ENCODE measurements around the gene SYNRG. TPM values are rescaled to one million over a fixed set of nuclear protein-coding genes. Genes with fewer than 3 reads are reported as not detected.

SYNRG gene
- total RNA-seq, 1 experiment from 2014 or later, result 40.5 TPM

DNA sequence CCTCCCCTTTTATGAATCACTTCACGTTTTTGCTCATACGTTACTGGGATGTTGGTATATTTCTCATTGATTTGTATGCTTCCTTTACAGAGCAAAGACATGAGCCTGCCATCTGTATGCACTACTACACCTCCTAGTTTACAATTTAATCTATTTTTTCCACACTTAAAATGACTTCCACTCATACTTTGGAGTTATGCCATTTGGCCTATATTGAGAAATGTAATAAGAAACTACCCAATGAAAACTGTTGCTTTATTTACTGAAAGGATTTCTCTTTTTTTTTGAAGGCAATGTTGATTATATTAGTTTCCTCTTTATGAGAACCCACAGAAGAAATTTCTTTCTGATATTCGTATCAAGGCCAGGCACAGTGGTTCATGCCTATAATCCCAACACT is 76.5 kb downstream of the SYNRG start:
- peaks cover 51% of the 10 kb centered on the region for H3K36me3 Mint-ChIP-seq (ENCODE audit: insufficient read depth, unreplicated experiment)
- Histone ChIP-seq H3K4me1 (no peaks in the 10 kb centered on the region), H3K9me3 (no peaks in the 10 kb centered on the region), H3K4me3 (ENCODE audit: low read depth, low read length) (no peak overlapping the region), H3K36me3 (ENCODE audit: control insufficient read depth, insufficient read depth, low read length) (peaks cover 2% of the 10 kb centered on the region; the same call in 1 of the 2 replicates), H3K27me3 (replicated peaks; ENCODE audit: control insufficient read depth, insufficient read depth, low read length) (no peaks in the 10 kb centered on the region)
- BruUV-seq (replicated peaks), result no TSS peak
- H3K27ac Mint-ChIP-seq (ENCODE audit: unreplicated experiment), result no peak overlapping the region
- H3K9me3 Mint-ChIP-seq (ENCODE audit: unreplicated experiment), result no peaks in the 10 kb centered on the region
- H3K4me1 Mint-ChIP-seq (ENCODE audit: low read depth, unreplicated experiment), result no peaks in the 10 kb centered on the region
- TF ChIP-seq, protein P1, sequence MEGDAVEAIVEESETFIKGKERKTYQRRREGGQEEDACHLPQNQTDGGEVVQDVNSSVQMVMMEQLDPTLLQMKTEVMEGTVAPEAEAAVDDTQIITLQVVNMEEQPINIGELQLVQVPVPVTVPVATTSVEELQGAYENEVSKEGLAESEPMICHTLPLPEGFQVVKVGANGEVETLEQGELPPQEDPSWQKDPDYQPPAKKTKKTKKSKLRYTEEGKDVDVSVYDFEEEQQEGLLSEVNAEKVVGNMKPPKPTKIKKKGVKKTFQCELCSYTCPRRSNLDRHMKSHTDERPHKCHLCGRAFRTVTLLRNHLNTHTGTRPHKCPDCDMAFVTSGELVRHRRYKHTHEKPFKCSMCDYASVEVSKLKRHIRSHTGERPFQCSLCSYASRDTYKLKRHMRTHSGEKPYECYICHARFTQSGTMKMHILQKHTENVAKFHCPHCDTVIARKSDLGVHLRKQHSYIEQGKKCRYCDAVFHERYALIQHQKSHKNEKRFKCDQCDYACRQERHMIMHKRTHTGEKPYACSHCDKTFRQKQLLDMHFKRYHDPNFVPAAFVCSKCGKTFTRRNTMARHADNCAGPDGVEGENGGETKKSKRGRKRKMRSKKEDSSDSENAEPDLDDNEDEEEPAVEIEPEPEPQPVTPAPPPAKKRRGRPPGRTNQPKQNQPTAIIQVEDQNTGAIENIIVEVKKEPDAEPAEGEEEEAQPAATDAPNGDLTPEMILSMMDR (IDR thresholded peaks at IDR 0.05; ENCODE audit: insufficient read depth in 1 of 2, low read depth in 1 of 2, low read length in 1 of 2, severe bottlenecking in 1 of 2, unreplicated experiment in 1 of 2), result no peak
- DNase-seq, result no peak
- POLR2A ChIA-PET, result no interaction called here
- H3K4me3 Mint-ChIP-seq (ENCODE audit: unreplicated experiment), result no peak overlapping the region
- intact Hi-C loops (cut with micrococcal nuclease; ENCODE audit: unreplicated experiment), result no loop called here
- CTCF ChIA-PET, result no interaction called here
- no peaks in the 10 kb centered on the region for H3K27me3 Mint-ChIP-seq (ENCODE audit: insufficient read depth, unreplicated experiment)

DNA sequence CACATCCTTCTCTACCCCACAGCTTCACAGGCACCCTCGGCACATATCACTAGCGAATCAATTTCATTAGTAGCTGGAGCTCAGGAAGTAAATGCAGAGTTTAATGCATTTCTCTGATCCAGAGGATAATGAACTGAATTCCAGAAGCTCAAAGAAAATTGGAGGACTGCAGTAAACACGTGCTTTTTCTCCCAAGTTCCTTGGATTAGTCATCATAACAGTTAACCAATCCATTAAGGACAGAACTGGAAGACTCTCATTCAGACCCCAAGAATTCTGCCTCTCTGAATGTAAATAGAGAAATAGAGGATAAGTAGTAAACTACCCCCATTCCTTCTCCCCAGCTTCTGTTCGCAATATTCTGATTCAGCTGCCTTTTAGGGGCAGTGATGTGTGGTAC is 78.8 kb downstream of the SYNRG start:
- intact Hi-C loops (cut with micrococcal nuclease; ENCODE audit: unreplicated experiment), result no loop called here
- no peak overlapping the region for H3K4me3 Mint-ChIP-seq (ENCODE audit: unreplicated experiment)
- POLR2A ChIA-PET, result no interaction called here
- H3K27me3 Mint-ChIP-seq (ENCODE audit: insufficient read depth, unreplicated experiment), result no peaks in the 10 kb centered on the region
- H3K27ac Mint-ChIP-seq (ENCODE audit: unreplicated experiment), result no peak overlapping the region
- TF ChIP-seq, protein P1 (IDR thresholded peaks at IDR 0.05; ENCODE audit: insufficient read depth in 1 of 2, low read depth in 1 of 2, low read length in 1 of 2, severe bottlenecking in 1 of 2, unreplicated experiment in 1 of 2), result no peak
- Histone ChIP-seq H3K27me3 (replicated peaks; ENCODE audit: control insufficient read depth, insufficient read depth, low read length) (no peaks in the 10 kb centered on the region), H3K9me3 (no peaks in the 10 kb centered on the region), H3K4me1 (no peaks in the 10 kb centered on the region), H3K4me3 (ENCODE audit: low read depth, low read length) (no peak overlapping the region), H3K36me3 (ENCODE audit: control insufficient read depth, insufficient read depth, low read length) (0 out of 2 replicates have a peak, but pooled peaks cover 1% of the 10 kb centered on the region)
- DNase-seq, result no peak
- CTCF ChIA-PET, result no interaction called here
- H3K36me3 Mint-ChIP-seq (ENCODE audit: insufficient read depth, unreplicated experiment), result peaks cover 50% of the 10 kb centered on the region
- no peaks in the 10 kb centered on the region for H3K4me1 Mint-ChIP-seq (ENCODE audit: low read depth, unreplicated experiment)
- no TSS peak for BruUV-seq (replicated peaks)
- no peaks in the 10 kb centered on the region for H3K9me3 Mint-ChIP-seq (ENCODE audit: unreplicated experiment)

DNA sequence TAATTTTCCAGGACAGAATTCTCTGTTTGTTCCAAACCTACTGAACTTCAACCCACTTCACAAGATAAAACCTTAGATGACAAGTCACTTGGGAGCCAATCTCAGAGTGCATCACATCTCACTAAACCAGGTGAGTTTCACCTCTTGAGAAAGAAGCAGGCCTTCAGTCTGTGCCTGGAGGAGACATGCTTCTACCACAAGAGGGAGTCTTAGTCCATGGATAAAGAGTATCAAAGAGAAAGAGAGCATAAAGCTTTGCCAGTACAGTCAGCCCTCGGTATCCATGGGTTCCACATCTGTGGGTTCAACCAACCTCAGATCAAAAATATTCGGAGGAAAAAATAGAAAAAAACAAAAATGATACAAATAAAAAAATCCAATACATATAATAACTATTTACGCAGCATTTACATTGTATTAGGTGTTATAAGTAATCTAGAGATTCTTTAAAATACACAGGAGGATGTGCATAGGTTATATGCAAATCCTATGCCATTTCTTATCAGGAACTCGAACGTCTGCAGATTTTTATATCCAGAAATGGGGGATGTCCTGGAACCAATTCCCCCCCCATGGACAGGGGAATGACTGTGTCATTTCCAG is 81.9 kb downstream of the SYNRG start:
- Histone ChIP-seq H3K4me3 (ENCODE audit: low read depth, low read length) (no peak overlapping the region), H3K27me3 (replicated peaks; ENCODE audit: control insufficient read depth, insufficient read depth, low read length) (no peaks in the 10 kb centered on the region), H3K9me3 (no peaks in the 10 kb centered on the region), H3K4me1 (no peaks in the 10 kb centered on the region), H3K36me3 (ENCODE audit: control insufficient read depth, insufficient read depth, low read length) (0 out of 2 replicates have a peak, but pooled peaks cover 1% of the 10 kb centered on the region)
- no TSS peak for BruUV-seq (replicated peaks)
- Mint-ChIP-seq H3K27ac (ENCODE audit: unreplicated experiment) (no peak overlapping the region), H3K9me3 (ENCODE audit: unreplicated experiment) (no peaks in the 10 kb centered on the region), H3K36me3 (ENCODE audit: insufficient read depth, unreplicated experiment) (peaks cover 52% of the 10 kb centered on the region), H3K27me3 (ENCODE audit: insufficient read depth, unreplicated experiment) (no peaks in the 10 kb centered on the region), H3K4me3 (ENCODE audit: unreplicated experiment) (no peak overlapping the region), H3K4me1 (ENCODE audit: low read depth, unreplicated experiment) (no peaks in the 10 kb centered on the region)
- intact Hi-C loops (cut with micrococcal nuclease; ENCODE audit: unreplicated experiment), result loop anchor here (1.0 to 2.0 kb wide), 3 partner anchors 43 to 289 kb away; no protein-coding TSS in a partner anchor
- peak; percentile 52 to 70 for DNase-seq
- CTCF ChIA-PET, result interaction anchor here (0.6 to 2.2 kb wide), 9 partner anchors 16 to 289 kb away, joined by 3 to 25 read pairs (median 4); partner anchors contain the start of gene SYNRG
- POLR2A ChIA-PET, result no interaction called here
- TF ChIP-seq, protein P1 (IDR thresholded peaks at IDR 0.05; ENCODE audit: insufficient read depth in 1 of 2, low read depth in 1 of 2, low read length in 1 of 2, severe bottlenecking in 1 of 2, unreplicated experiment in 1 of 2), result peak; percentile 81 to 87

Measured in Caco-2 (cell line).